Measurements from ENCODE around the gene TMEM185B.

The TMEM185B gene

DNA sequence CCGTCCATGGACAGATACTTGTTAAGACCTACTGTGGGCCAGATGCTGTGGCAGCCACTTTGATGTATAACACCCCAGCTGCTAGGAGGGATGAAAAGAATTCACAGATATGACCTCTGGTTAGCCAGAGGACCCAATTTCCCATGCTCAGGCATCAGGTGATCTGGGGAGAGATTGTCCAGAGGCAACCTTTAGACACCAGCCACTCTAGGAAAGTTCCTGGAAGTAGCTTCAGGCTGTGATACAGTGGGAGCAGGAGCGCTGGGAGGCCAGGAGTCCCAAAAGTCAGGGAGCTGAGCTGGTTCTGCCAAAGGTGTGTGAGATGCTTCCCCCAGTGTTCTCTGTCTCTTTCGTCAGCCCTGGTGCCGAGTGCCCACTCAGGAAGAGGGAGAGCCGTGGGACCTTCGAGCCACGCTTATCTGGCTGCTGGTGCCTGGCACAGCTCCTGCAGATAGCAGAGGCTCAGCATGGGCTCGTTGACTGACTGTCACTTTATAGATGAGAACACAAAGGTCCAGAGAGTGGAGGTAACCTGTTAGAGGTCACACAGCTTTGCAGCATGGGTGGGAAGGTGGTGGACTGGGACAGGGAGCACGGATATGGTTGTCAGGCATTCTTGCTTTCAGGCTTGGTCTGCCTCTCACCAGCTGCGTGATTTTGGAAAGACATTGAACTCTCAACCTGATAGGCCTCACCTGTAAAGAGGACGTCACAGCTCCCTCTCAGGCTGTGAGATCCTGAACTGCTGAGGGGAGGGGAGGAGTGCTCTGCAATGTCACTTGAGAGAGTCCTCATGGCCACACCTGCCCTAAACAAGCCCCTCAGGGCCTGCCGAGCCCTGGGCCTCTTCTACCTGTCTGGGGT lies 21.7 kb upstream of the TMEM185B start:
- no peak overlapping the region for H3K27ac ChIP-seq
- H3K4me3 ChIP-seq: no peak overlapping the region
- H3K36me3 ChIP-seq: no peaks in the 10 kb centered on the region
- H3K27me3 ChIP-seq: no peaks in the 10 kb centered on the region
- TF ChIP-seq, protein P1, sequence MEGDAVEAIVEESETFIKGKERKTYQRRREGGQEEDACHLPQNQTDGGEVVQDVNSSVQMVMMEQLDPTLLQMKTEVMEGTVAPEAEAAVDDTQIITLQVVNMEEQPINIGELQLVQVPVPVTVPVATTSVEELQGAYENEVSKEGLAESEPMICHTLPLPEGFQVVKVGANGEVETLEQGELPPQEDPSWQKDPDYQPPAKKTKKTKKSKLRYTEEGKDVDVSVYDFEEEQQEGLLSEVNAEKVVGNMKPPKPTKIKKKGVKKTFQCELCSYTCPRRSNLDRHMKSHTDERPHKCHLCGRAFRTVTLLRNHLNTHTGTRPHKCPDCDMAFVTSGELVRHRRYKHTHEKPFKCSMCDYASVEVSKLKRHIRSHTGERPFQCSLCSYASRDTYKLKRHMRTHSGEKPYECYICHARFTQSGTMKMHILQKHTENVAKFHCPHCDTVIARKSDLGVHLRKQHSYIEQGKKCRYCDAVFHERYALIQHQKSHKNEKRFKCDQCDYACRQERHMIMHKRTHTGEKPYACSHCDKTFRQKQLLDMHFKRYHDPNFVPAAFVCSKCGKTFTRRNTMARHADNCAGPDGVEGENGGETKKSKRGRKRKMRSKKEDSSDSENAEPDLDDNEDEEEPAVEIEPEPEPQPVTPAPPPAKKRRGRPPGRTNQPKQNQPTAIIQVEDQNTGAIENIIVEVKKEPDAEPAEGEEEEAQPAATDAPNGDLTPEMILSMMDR (IDR thresholded peaks at IDR 0.05): no peak
- H3K4me1 ChIP-seq: peaks cover 0 to 9% (median under 1%) of the 10 kb centered on the region in 4 donors
- intact Hi-C loops (cut with DNase I; ENCODE audit: low total_unique reads): no loop called here
- no peaks in the 10 kb centered on the region for H3K9me3 ChIP-seq
- no peak for DNase-seq

GRCh38 chr2:120243875-120244553 lies 20.8 kb upstream of the TMEM185B start:
- no peaks in the 10 kb centered on the region for H3K27me3 ChIP-seq
- no peak overlapping the region for H3K4me3 ChIP-seq
- intact Hi-C loops (cut with DNase I; ENCODE audit: low total_unique reads): no loop called here
- no peaks in the 10 kb centered on the region for H3K9me3 ChIP-seq
- TF ChIP-seq, protein P1 (IDR thresholded peaks at IDR 0.05): no peak
- peak in 1 of 2 donors; percentile 9 for DNase-seq
- H3K27ac ChIP-seq: no peak overlapping the region
- H3K4me1 ChIP-seq: peaks cover 0 to 18% (median 9%) of the 10 kb centered on the region in 4 donors
- no peaks in the 10 kb centered on the region for H3K36me3 ChIP-seq

- intact Hi-C loops (cut with DNase I; ENCODE audit: low total_unique reads): no loop called here
- Histone ChIP-seq H3K27me3 (no peaks in the 10 kb centered on the region), H3K27ac (no peak overlapping the region), H3K9me3 (no peaks in the 10 kb centered on the region), H3K4me1 (peaks cover 0 to 20% (median 10%) of the 10 kb centered on the region in 4 donors), H3K4me3 (no peak overlapping the region), H3K36me3 (no peaks in the 10 kb centered on the region)
- DNase-seq: no peak
- TF ChIP-seq, protein P1 (IDR thresholded peaks at IDR 0.05): no peak
These were observed 20.0 kb upstream of the TMEM185B start for GRCh38 chr2:120243211-120243610.

DNA sequence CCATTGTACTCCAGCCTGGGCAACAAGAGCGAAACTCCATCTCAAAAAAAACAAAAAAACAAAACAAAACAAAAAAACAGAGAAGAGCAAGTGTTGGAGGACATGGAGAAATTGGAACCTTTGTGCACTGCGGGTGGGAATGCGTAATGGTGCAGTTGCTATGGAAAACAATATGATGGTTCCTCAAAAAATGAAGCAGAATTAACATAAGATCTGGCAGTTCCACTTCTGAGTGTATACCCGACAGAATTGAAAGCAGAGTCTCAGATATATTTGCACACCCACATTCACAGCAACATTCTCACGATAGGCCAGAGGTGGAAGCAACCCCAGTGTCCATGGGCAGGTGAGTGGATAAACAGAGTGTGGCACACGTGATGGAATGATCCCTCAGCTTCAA lies 18.5 kb upstream of the TMEM185B start:
- TF ChIP-seq, protein P1 (IDR thresholded peaks at IDR 0.05): no peak
- Histone ChIP-seq H3K27me3 (no peaks in the 10 kb centered on the region), H3K36me3 (no peaks in the 10 kb centered on the region), H3K9me3 (no peaks in the 10 kb centered on the region), H3K27ac (no peak overlapping the region), H3K4me1 (peaks cover 0 to 20% (median 10%) of the 10 kb centered on the region in 4 donors), H3K4me3 (no peak overlapping the region)
- intact Hi-C loops (cut with DNase I; ENCODE audit: low total_unique reads): no loop called here
- DNase-seq: no peak

GRCh38 chr2:120240901-120241429 lies 17.8 kb upstream of the TMEM185B start:
- Histone ChIP-seq H3K4me3 (no peak overlapping the region), H3K4me1 (peaks cover 0 to 20% (median 10%) of the 10 kb centered on the region in 4 donors), H3K27ac (no peak overlapping the region), H3K36me3 (no peaks in the 10 kb centered on the region), H3K27me3 (peaks cover 0 to 3% of the 10 kb centered on the region in 2 donors), H3K9me3 (no peaks in the 10 kb centered on the region)
- intact Hi-C loops (cut with DNase I; ENCODE audit: low total_unique reads): no loop called here
- TF ChIP-seq, protein P1 (IDR thresholded peaks at IDR 0.05): no peak
- DNase-seq: no peak

Measured in tibial artery (tissue), 4 donors.